ENCODE measurements around the gene OXLD1. TPM values are rescaled to one million over a fixed set of nuclear protein-coding genes. Genes with fewer than 3 reads are reported as not detected.

Gene OXLD1
- total RNA-seq, 4 donors from 2014 or later: 17.6 to 54.5 (median 37.4) TPM

DNA sequence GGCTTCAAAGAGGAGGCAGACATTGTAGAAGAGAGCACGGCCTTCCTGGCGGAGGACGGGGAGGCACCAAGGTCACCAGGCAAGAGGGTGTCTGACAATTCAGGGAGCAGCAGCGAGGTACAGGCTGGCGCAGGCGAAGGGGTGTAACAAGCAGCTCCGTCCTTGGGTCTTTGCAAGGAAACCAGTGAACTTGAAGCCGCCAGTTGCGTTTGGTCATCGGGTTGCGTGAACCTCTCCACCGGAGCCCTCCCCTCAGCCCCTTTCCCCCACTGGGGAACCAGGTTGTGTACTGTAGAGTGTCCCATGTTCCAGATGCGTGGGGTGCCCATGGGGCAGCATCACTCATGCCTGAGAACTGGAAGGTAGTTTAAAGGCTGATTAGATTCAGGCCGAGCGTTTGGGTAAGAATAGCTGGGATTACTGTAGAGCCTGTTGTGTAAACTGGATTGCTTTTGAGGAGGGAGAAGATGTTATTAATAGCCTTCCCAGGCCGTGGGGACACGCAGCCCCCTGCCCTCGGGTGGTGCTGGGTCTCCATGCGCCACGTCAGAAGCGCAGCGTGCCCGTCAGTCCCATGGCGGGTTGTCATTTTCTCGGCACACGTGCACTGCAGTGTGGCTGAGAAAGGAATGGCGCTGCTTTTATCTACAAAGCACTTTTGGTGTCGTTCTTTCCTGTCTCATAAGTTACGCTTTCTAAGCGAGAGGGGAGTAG is 39.3 kb upstream of the OXLD1 start:
- no peak overlapping the region for H3K4me3 ChIP-seq
- DNase-seq: no peak
- peaks cover 23 to 52% (median 27%) of the 10 kb centered on the region in 3 donors for H3K36me3 ChIP-seq
- 91 to 96% methylated on average over 19 to 28 of the region's 30 CpGs for WGBS, 2 donors
- H3K4me1 ChIP-seq: peaks cover 33 to 52% (median 36%) of the 10 kb centered on the region in 3 donors
- H3K27ac ChIP-seq: no peak overlapping the region
- H3K27me3 ChIP-seq: no peaks in the 10 kb centered on the region
- H3K9me3 ChIP-seq: no peaks in the 10 kb centered on the region
- TF ChIP-seq, protein P1, sequence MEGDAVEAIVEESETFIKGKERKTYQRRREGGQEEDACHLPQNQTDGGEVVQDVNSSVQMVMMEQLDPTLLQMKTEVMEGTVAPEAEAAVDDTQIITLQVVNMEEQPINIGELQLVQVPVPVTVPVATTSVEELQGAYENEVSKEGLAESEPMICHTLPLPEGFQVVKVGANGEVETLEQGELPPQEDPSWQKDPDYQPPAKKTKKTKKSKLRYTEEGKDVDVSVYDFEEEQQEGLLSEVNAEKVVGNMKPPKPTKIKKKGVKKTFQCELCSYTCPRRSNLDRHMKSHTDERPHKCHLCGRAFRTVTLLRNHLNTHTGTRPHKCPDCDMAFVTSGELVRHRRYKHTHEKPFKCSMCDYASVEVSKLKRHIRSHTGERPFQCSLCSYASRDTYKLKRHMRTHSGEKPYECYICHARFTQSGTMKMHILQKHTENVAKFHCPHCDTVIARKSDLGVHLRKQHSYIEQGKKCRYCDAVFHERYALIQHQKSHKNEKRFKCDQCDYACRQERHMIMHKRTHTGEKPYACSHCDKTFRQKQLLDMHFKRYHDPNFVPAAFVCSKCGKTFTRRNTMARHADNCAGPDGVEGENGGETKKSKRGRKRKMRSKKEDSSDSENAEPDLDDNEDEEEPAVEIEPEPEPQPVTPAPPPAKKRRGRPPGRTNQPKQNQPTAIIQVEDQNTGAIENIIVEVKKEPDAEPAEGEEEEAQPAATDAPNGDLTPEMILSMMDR (IDR thresholded peaks at IDR 0.05): no peak
- no peak for TF ChIP-seq POLR2A (IDR thresholded peaks at IDR 0.05)
- intact Hi-C loops (cut with DNase I): no loop called here

DNA sequence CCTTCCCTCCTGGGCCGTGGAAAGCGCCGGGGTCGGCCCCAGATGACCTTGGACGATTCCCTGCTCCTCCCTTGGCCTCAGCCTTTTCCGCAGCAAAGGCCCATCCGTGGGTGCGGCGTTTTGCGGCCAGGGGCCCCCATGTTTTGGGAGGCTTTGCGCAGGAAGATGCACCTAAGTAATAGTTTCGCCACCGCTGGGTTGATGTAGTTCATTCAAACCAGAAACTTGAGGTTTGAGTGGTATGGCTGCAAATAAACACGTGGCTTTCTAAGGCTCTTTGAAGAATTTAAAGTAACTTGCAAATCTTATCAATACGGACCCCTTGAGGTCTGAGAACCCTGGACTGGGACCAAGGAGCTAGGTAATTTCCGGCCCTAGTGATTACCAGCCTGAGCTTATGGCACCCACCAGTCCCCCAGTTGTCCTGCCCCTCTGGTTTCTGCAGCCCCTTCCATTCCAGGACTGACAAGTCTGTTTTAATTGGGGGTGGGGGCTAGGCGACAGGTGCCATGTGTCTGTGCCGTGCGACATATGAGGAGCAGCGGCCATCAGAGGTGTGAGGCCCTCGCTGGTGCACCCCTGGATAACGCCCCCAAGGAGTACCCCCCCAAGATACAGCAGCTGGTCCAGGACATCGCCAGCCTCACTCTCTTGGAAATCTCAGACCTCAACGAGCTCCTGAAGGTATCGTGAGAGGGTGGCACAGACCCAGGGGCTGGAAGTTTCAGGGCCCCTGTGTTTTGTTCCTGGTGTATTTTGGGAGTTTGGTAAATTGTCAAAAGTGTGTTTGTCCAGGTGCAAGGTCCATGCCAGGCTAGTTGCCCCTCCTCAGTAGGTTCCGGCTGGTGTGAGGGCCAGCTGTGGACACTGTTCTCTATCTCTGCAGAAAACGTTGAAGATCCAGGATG is 37.6 kb upstream of the OXLD1 start:
- intact Hi-C loops (cut with DNase I): no loop called here

DNA sequence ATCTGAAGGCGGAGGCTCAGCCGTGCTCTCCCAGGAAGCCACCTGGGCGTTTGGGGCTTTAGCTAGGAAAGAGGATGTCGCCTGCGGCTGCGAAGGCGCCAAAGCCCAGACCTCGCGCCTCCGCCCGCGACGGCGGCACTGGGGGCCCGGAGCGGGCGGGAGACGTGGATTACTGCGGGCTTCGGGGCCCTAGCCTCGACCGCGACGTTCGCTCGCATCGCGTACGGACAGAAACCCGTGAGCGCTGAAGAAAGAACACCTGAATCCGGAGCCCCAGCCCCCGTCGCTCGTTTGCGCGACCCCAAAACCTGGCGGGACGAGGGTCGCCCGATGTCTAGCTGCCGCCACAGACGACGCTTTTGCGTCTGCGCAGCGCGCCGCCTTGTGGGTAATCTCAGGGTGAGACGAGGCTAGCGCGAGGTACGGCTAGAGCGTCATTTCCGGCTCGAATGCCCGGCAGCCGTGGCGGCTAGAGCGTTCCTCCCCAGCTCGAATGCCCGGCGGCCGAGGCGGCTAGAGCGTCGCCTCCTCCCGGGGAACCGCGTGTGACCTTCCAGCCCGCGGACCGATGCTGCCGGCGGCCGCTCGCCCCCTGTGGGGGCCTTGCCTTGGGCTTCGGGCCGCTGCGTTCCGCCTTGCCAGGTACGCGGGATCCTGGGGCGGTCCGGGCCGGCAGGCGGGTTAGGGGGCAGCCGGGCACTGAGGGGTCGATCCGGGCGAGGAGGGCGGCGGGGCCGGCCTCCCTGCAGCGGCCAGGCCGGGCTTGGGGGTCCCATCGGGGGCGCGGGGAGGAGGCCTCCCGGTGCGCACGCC is 36.7 kb upstream of the OXLD1 start, which contains the start of gene MRPL12:
Gene MRPL12, plus strand, starts transcription at position 434 of the 813 bp plus-strand sequence. Its CDS starts 135 bp downstream, at position 569.
- Histone ChIP-seq H3K4me1 (peaks cover 25 to 42% (median 30%) of the 10 kb centered on the region in 3 donors), H3K9me3 (no peaks in the 10 kb centered on the region), H3K36me3 (peaks cover 31 to 75% (median 45%) of the 10 kb centered on the region in 3 donors), H3K4me3 (peak within 1 kb of the TSS; percentile 63 to 97 (median 95)), H3K27me3 (no peaks in the 10 kb centered on the region), H3K27ac (peak within 1 kb of the TSS; percentile 93 to 97 (median 96))
- intact Hi-C loops (cut with DNase I): no loop called here
- peak; percentile 48 for DNase-seq
- no CpG with 5 or more reads among the region's 102 CpGs for WGBS, 2 donors
- peak in 2 of 4 donors; percentile 74 to 90 for TF ChIP-seq POLR2A (IDR thresholded peaks at IDR 0.05)
- TF ChIP-seq, protein P1 (IDR thresholded peaks at IDR 0.05): peak in 4 of 6 experiments; percentile 25 to 58 (median 38)

More for the DNA sequence above, 37.6 kb upstream of the OXLD1 start:
- WGBS, 2 donors: 17 to 44% methylated on average over 6 to 13 of the region's 27 CpGs
- H3K4me3 ChIP-seq: peak overlapping the region; percentile 63 to 97 (median 95)
- TF ChIP-seq, protein P1 (IDR thresholded peaks at IDR 0.05): no peak
- TF ChIP-seq POLR2A (IDR thresholded peaks at IDR 0.05): no peak
- H3K27me3 ChIP-seq: no peaks in the 10 kb centered on the region
- DNase-seq: no peak
- H3K36me3 ChIP-seq: peaks cover 31 to 68% (median 38%) of the 10 kb centered on the region in 3 donors
- peaks cover 25 to 42% (median 30%) of the 10 kb centered on the region in 3 donors for H3K4me1 ChIP-seq
- no peaks in the 10 kb centered on the region for H3K9me3 ChIP-seq
- H3K27ac ChIP-seq: peak overlapping the region; percentile 93 to 97 (median 96)

DNA sequence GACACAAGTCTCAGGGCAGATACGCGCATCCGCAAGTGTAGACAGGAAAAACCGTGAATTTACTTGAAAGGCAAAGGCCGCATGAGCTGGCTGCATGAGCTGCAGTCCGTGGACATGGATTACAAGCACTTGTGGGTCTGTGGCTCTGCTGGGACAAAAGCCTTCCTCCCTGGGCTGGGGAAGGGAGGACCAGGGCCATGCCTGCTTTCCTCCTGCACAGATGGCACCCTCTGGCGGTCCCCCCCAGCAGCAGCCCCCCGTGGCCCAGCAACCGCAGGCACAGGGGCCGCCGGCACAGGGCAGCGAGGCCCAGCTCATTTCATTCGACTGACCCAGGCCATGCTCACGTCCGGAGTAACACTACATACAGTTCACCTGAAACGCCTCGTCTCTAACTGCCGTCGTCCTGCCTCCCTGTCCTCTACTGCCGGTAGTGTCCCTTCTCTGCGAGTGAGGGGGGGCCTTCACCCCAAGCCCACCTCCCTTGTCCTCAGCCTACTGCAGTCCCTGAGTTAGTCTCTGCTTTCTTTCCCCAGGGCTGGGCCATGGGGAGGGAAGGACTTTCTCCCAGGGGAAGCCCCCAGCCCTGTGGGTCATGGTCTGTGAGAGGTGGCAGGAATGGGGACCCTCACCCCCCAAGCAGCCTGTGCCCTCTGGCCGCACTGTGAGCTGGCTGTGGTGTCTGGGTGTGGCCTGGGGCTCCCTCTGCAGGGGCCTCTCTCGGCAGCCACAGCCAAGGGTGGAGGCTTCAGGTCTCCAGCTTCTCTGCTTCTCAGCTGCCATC is 35.1 kb upstream of the OXLD1 start:
- H3K36me3 ChIP-seq: peaks cover 28 to 75% (median 51%) of the 10 kb centered on the region in 3 donors
- H3K27me3 ChIP-seq: no peaks in the 10 kb centered on the region
- peak overlapping the region in 3 of 4 donors; percentile 95 to 97 (median 96) for H3K27ac ChIP-seq
- H3K4me1 ChIP-seq: peaks cover 25 to 42% (median 30%) of the 10 kb centered on the region in 3 donors
- 54 to 67% methylated on average over 8 to 18 of the region's 23 CpGs for WGBS, 2 donors
- TF ChIP-seq POLR2A (IDR thresholded peaks at IDR 0.05): no peak
- intact Hi-C loops (cut with DNase I): no loop called here
- H3K9me3 ChIP-seq: no peaks in the 10 kb centered on the region
- peak overlapping the region in 2 of 4 donors; percentile 63 to 95 for H3K4me3 ChIP-seq
- DNase-seq: no peak

Data from esophagus squamous epithelium (tissue), 5 donors.